SK-N-SH (cell line): ENCODE data around the gene PAX2. TPM values are rescaled to one million over a fixed set of nuclear protein-coding genes. Genes with fewer than 3 reads are reported as not detected.

Experiments used
- CTCF ChIA-PET: fragments of 300-600, 350-600 bp; formaldehyde crosslinking; extraction: SDS; loops from one replicate; lab custom pipeline; 2021; lab: Yijun Ruan, JAX
- POLR2A ChIA-PET: fragments of 350-600 bp; sonication (Branson Sonifier 250); formaldehyde crosslinking; extraction: SDS; loops from one replicate; lab custom pipeline; 2020; ENCODE audit warnings: antibody characterized with exemption, inconsistent platforms; lab: Yijun Ruan, JAX
- DNase-seq: peaks from one replicate; pipeline ENCODE4 v3.0.0; 2012
- H2AFZ ChIP-seq: fragments of 200-600 bp; sonication (generic); 2 replicates; pipeline ENCODE4 v1.8.1; 2016; ENCODE audit warnings: antibody characterized with exemption, mild to moderate bottlenecking, low read depth
- H3F3A ChIP-seq: fragments of 200-600 bp; sonication (generic); replicated peaks from 2 replicates; pipeline ENCODE3; 2016; ENCODE audit warnings: antibody characterized with exemption, mild to moderate bottlenecking; ENCODE audit not compliant: insufficient read depth
- H3K27ac ChIP-seq, 2 experiments: fragments of 200-500 bp in 1 of 2; fragments of 200-600 bp in 1 of 2; sonication (Bioruptor generic) in 1 of 2; sonication (generic), shearing (Covaris generic) in 1 of 2; 2 replicates each; pipeline versions ENCODE4 v1.5.1 to v1.6.1; 2014 to 2016; ENCODE audit warnings: low read depth in 2 of 2, inconsistent platforms in 1 of 2, low read length in 1 of 2, mild to moderate bottlenecking in 1 of 2, mixed read lengths in 1 of 2
- H3K27me3 ChIP-seq: fragments of 200-600 bp; sonication (generic), shearing (Covaris generic); 2 replicates; pipeline ENCODE4 v1.6.1; 2016; ENCODE audit warnings: mixed run types; ENCODE audit not compliant: insufficient read depth
- H3K36me3 ChIP-seq, 2 experiments: fragments of 200-500 bp in 1 of 2; fragments of 200-600 bp in 1 of 2; sonication (Bioruptor generic) in 1 of 2; sonication (generic) in 1 of 2; replicated peaks in 1 of 2; 2 replicates each; pipeline versions ENCODE3 to v1.5.1; 2014 to 2016; ENCODE audit warnings: low read length in 1 of 2, mild to moderate bottlenecking in 1 of 2; ENCODE audit not compliant: insufficient read depth in 2 of 2, control insufficient read depth in 1 of 2
- H3K4me1 ChIP-seq, 2 experiments: fragments of 200-500 bp in 1 of 2; fragments of 200-600 bp in 1 of 2; sonication (Bioruptor generic) in 1 of 2; sonication (generic), shearing (Covaris generic) in 1 of 2; 2 replicates each; pipeline versions ENCODE4 v1.5.1 to v1.6.1; 2014 to 2016; ENCODE audit warnings: low read depth in 1 of 2, low read length in 1 of 2, mixed run types in 1 of 2; ENCODE audit not compliant: insufficient read depth in 2 of 2, control insufficient read depth in 1 of 2
- H3K4me2 ChIP-seq: fragments of 200-600 bp; sonication (generic), shearing (Covaris generic); 2 replicates; pipeline ENCODE4 v1.6.1; 2017; ENCODE audit warnings: mixed run types
- H3K4me3 ChIP-seq, 2 experiments: fragments of 200-500 bp in 1 of 2; fragments of 200-600 bp in 1 of 2; sonication (Bioruptor generic) in 1 of 2; sonication (generic), shearing (Covaris generic) in 1 of 2; 2 replicates each; pipeline versions ENCODE4 v1.5.1 to v1.8.1; 2014 to 2016; ENCODE audit warnings: low read depth in 2 of 2, inconsistent platforms in 1 of 2, low read length in 1 of 2, mild to moderate bottlenecking in 1 of 2, mixed read lengths in 1 of 2, moderate library complexity in 1 of 2
- H3K79me2 ChIP-seq: fragments of 200-600 bp; sonication (generic); 2 replicates; pipeline ENCODE4 v1.8.1; 2017; ENCODE audit warnings: mild to moderate bottlenecking; ENCODE audit not compliant: insufficient read depth
- H3K9ac ChIP-seq: fragments of 200-600 bp; sonication (generic); 2 replicates; pipeline ENCODE4 v1.6.1; 2017; ENCODE audit warnings: mixed run types
- H3K9me2 ChIP-seq: fragments of 200-600 bp; sonication (generic); 2 replicates; pipeline ENCODE4 v1.6.1; 2017; ENCODE audit warnings: mixed run types
- H3K9me3 ChIP-seq: fragments of 200-600 bp; sonication (generic); 2 replicates; pipeline ENCODE4 v1.6.1; 2017; ENCODE audit warnings: mixed run types, mild to moderate bottlenecking, moderate library complexity
- H4K20me1 ChIP-seq: fragments of 200-600 bp; sonication (generic); 2 replicates; pipeline ENCODE4 v1.6.1; 2017; ENCODE audit warnings: mild to moderate bottlenecking, mixed run types; ENCODE audit not compliant: insufficient read depth
- EZH2phosphoT487 ChIP-seq: fragments of 200-600 bp; sonication (generic); IDR thresholded peaks from 2 replicates; pipeline ENCODE4 v1.6.1; 2017; ENCODE audit warnings: low read depth, mixed run types, mild to moderate bottlenecking, antibody characterized with exemption, moderate library complexity, borderline replicate concordance
- GATA2 ChIP-seq: sonication (generic); formaldehyde crosslinking; IDR thresholded peaks from 2 replicates; pipeline ENCODE4 v1.5.0; 2020; ENCODE audit warnings: mild to moderate bottlenecking, missing genetic modification reagents
- JUND ChIP-seq: IDR thresholded peaks from 2 replicates; pipeline ENCODE4 v1.4.0; 2012
- MEF2A ChIP-seq: IDR thresholded peaks from 2 replicates; pipeline ENCODE4 v1.4.0; 2012; ENCODE audit warnings: low read depth, borderline replicate concordance
- NRF1 ChIP-seq: IDR thresholded peaks from 2 replicates; pipeline ENCODE4 v1.6.1; 2012; ENCODE audit warnings: low read depth, mild to moderate bottlenecking, low read length
- RFX5 ChIP-seq: IDR thresholded peaks from 2 replicates; pipeline ENCODE4 v1.6.1; 2012; ENCODE audit warnings: mild to moderate bottlenecking, improper control_type of control experiment, low read length
- WGBS: methylation state at CpG from one replicate; pipeline ENCODE4 v1.1.6; 2017; ENCODE audit warnings: low lambda C conversion rate; 5-methylcytosine and 5-hydroxymethylcytosine counted together
- polyA plus RNA-seq, 3 experiments: library from polyadenylated mRNA; depleted of rRNA; stranded (reverse); fragments of >200 nt; gene quantifications; 2 replicates each; pipeline ENCODE4 v1.2.3, GENCODE V29; 2012
- TF ChIP-seq, protein P1 (sequence below): IDR thresholded peaks from 2 replicates; pipeline ENCODE4 v1.6.1; 2012; ENCODE audit warnings: mild to moderate bottlenecking, low read depth, low read length, moderate library complexity
- TF ChIP-seq, protein P2 (sequence below): IDR thresholded peaks from 2 replicates; pipeline ENCODE4 v1.4.0; 2012; ENCODE audit warnings: low read depth

The PAX2 gene
- polyA plus RNA-seq, 1 of the 3 experiments (the other 2 are of a cell fraction): not detected

DNA sequence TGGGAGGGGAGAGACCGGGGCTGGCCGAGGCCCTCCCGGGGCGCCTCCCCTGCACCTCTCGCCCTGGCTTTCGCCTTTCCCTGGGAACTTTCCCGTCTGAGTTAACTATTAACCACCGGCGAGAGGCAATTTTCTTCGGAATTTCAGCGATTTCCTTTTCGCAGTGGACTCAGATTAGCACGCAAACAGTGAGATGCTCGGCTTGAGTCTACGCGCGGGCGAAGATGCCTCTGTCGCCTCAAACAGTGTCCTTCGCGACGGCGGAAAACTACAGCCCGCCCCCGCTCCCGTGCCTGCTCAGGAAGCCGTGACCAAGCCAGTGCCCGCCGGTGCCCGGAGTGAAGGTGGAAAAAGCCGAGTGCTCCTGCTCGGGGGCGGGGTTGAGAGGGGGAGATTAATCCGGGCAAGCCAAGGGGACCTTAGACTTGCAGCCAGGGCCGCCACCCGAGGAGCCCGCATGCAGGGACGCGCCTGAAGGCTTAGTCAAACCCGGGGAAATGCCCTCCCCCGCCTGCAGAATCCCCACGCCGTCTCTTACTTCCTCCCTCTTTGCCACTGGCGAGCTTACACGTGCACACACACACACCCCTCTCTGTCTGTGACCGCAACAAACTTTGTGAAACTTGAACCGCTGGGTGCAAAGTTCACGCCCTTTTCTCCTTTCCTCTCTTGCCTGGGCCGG lies 14.5 kb upstream of the PAX2 start (continued):
- TF ChIP-seq, protein P1, sequence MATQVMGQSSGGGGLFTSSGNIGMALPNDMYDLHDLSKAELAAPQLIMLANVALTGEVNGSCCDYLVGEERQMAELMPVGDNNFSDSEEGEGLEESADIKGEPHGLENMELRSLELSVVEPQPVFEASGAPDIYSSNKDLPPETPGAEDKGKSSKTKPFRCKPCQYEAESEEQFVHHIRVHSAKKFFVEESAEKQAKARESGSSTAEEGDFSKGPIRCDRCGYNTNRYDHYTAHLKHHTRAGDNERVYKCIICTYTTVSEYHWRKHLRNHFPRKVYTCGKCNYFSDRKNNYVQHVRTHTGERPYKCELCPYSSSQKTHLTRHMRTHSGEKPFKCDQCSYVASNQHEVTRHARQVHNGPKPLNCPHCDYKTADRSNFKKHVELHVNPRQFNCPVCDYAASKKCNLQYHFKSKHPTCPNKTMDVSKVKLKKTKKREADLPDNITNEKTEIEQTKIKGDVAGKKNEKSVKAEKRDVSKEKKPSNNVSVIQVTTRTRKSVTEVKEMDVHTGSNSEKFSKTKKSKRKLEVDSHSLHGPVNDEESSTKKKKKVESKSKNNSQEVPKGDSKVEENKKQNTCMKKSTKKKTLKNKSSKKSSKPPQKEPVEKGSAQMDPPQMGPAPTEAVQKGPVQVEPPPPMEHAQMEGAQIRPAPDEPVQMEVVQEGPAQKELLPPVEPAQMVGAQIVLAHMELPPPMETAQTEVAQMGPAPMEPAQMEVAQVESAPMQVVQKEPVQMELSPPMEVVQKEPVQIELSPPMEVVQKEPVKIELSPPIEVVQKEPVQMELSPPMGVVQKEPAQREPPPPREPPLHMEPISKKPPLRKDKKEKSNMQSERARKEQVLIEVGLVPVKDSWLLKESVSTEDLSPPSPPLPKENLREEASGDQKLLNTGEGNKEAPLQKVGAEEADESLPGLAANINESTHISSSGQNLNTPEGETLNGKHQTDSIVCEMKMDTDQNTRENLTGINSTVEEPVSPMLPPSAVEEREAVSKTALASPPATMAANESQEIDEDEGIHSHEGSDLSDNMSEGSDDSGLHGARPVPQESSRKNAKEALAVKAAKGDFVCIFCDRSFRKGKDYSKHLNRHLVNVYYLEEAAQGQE: no peak
- no peak for TF ChIP-seq RFX5
- TF ChIP-seq NRF1: no peak

DNA sequence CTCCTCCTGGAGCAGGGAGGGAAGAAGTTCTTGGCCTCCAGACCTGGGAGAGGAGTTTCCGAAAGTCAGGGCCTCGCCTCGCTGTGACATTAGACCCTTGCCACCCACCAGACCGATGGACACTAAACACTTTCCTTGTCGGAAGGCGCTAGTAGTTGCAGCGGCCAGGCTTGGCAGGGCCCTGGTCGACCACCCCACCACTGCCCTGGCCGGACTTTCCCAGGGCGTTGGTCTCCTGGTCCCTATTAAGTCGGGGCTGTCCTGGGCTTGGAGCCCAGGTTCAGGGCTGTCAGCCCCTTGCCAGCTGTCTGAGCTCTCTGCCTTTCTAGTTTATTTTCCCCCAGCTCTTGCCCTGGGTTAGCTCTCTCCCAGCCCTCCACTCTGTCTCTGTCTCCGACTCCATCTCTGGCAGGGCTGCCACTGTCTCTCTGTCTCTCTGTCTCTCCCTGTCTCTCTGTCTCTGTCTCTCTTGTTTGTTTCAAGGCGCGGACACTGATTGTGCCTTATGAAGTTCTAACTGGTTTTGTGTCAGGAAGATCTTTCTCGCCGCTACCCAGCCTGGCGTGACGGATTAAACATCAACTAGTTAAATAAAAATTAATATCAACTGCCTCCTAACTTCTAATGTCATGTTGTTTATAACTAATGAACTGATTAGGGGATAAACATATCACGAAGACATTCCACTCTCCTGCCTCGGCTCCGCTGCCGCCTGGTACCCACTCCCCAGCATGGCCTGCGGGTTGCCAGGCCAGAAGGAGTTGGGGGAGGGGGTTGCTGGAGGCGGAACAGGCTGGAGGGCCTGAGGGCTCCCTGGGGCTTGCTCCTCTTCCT lies 13.8 kb upstream of the PAX2 start:
- Histone ChIP-seq H3K9me2 (no peaks in the 10 kb centered on the region), H3K79me2 (no peaks in the 10 kb centered on the region), H3F3A (no peaks in the 10 kb centered on the region), H3K4me3 (no peak overlapping the region), H3K36me3 (no peaks in the 10 kb centered on the region), H2AFZ (no peak overlapping the region), H3K4me2 (no peak overlapping the region), H4K20me1 (no peaks in the 10 kb centered on the region), H3K27ac (no peak overlapping the region), H3K9me3 (no peaks in the 10 kb centered on the region), H3K27me3 (peaks cover 94% of the 10 kb centered on the region), H3K4me1 (peaks cover 0 to 11% of the 10 kb centered on the region in 2 experiments; a peak in 1 of 4 replicates), H3K9ac (no peak overlapping the region)
- CTCF ChIA-PET: interaction anchor here (0.8 to 5.0 kb wide), 4 partner anchors 13 to 169 kb away, joined by 3 to 46 read pairs (median 10); partner anchors contain the start of gene PAX2
- WGBS: 76% methylated on average over 22 of the region's 24 CpGs
- TF ChIP-seq GATA2 (CRISPR knock-in tag): no peak
- POLR2A ChIA-PET: no interaction called here
- DNase-seq: peak; percentile 33

DNA sequence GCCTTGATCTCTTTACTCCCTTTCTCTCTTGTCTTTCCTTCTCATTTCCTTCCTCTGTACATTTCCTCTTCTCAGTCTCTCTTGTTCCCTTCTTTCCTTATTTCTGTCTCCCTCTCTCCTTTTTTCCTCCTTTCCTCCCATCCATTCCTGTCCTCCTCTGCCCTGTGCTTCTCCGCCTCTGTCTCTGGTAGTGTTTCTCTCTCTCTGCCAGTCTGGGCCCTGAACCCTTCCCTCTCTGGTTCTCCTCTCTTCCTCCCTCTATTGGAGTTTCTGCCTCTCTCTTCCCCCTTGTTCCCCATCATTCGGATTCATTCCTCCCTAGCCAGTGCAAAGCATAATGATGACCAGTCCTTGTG lies 13.2 kb upstream of the PAX2 start:
- H3K79me2 ChIP-seq: no peaks in the 10 kb centered on the region
- H3K9ac ChIP-seq: no peak overlapping the region
- TF ChIP-seq EZH2phosphoT487 (no peak), MEF2A (no peak), JUND (no peak)
- TF ChIP-seq, protein P2, sequence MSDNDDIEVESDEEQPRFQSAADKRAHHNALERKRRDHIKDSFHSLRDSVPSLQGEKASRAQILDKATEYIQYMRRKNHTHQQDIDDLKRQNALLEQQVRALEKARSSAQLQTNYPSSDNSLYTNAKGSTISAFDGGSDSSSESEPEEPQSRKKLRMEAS: no peak
- H3K4me3 ChIP-seq: no peak overlapping the region
- no peak overlapping the region for H3K4me2 ChIP-seq
- POLR2A ChIA-PET: no interaction called here
- H3K9me3 ChIP-seq: no peaks in the 10 kb centered on the region
- H3K27ac ChIP-seq: no peak overlapping the region
- CTCF ChIA-PET: interaction anchor here (0.7 to 5.0 kb wide), 3 partner anchors 9 to 169 kb away, joined by 4 to 46 read pairs (median 15); partner anchors contain the start of gene PAX2
- H4K20me1 ChIP-seq: no peaks in the 10 kb centered on the region
- DNase-seq: no peak
- H3K36me3 ChIP-seq: no peaks in the 10 kb centered on the region
- peaks cover 0 to 11% of the 10 kb centered on the region in 2 experiments; a peak in 1 of 4 replicates for H3K4me1 ChIP-seq
- no peak overlapping the region for H2AFZ ChIP-seq
- no peaks in the 10 kb centered on the region for H3F3A ChIP-seq
- WGBS: 68% methylated on average over 2 of the region's 2 CpGs
- H3K27me3 ChIP-seq: peaks cover 99% of the 10 kb centered on the region
- H3K9me2 ChIP-seq: no peaks in the 10 kb centered on the region
